Liver (tissue), 9 donors: ENCODE measurements around the gene THBS1. TPM values are rescaled to one million over a fixed set of nuclear protein-coding genes. Genes with fewer than 3 reads are reported as not detected.

Experiments used
- DNase-seq: peaks from one replicate; pipeline ENCODE4 v3.0.0-alpha.2; 2017; ENCODE audit warnings: low spot score
- H3K27ac ChIP-seq, 2 donors: one replicate each; pipeline ENCODE4 v1.7.0; 2013; ENCODE audit warnings: inconsistent platforms in 2 of 2, low read length in 2 of 2, control low read depth in 1 of 2, low read depth in 1 of 2, mild to moderate bottlenecking in 1 of 2
- H3K27me3 ChIP-seq, 4 donors: one replicate each; pipeline versions ENCODE4 v1.6.1 to v1.7.0; 2013; ENCODE audit warnings: low read length in 3 of 4, inconsistent platforms in 1 of 4, mild to moderate bottlenecking in 1 of 4, moderate library complexity in 1 of 4; ENCODE audit not compliant: control insufficient read depth in 4 of 4, insufficient read depth in 4 of 4
- H3K36me3 ChIP-seq, 4 donors: one replicate each; pipeline versions ENCODE4 v1.6.1 to v1.7.0; 2013; ENCODE audit warnings: low read length in 3 of 4, mild to moderate bottlenecking in 3 of 4, low read depth in 1 of 4, moderate library complexity in 1 of 4; ENCODE audit not compliant: control insufficient read depth in 4 of 4, insufficient read depth in 3 of 4
- H3K4me1 ChIP-seq, 4 donors: one replicate each; pipeline versions ENCODE4 v1.6.1 to v1.7.0; 2013; ENCODE audit warnings: low read length in 3 of 4, mild to moderate bottlenecking in 3 of 4, moderate library complexity in 1 of 4; ENCODE audit not compliant: control insufficient read depth in 4 of 4, insufficient read depth in 4 of 4
- H3K4me3 ChIP-seq, 3 donors: one replicate each; pipeline versions ENCODE4 v1.6.1 to v1.7.0; 2013; ENCODE audit warnings: low read length in 3 of 3, control low read depth in 1 of 3, low read depth in 1 of 3, mild to moderate bottlenecking in 1 of 3
- H3K9ac ChIP-seq, 2 donors: one replicate each; pipeline ENCODE4 v1.7.0; 2013; ENCODE audit warnings: low read length in 2 of 2, mild to moderate bottlenecking in 2 of 2, moderate library complexity in 2 of 2, control low read depth in 1 of 2, low read depth in 1 of 2
- H3K9me3 ChIP-seq, 4 donors: one replicate each; pipeline versions ENCODE4 v1.6.1 to v1.7.0; 2013; ENCODE audit warnings: low read length in 3 of 4; ENCODE audit not compliant: control insufficient read depth in 4 of 4
- ATF3 ChIP-seq: IDR thresholded peaks from 2 replicates; pipeline ENCODE4 v1.6.1; 2016; ENCODE audit warnings: antibody characterized with exemption
- CTCF ChIP-seq: fragments of 150-350 bp; IDR thresholded peaks from 2 replicates; pipeline ENCODE4 v1.5.1; 2017; ENCODE audit warnings: improper control_type of control experiment, low read depth, low read length; ENCODE audit not compliant: missing input control
- EGR1 ChIP-seq, 2 donors: IDR thresholded peaks; 2 replicates each; pipeline ENCODE4 v1.6.1; 2016 to 2018; ENCODE audit warnings: antibody characterized with exemption in 2 of 2, low read depth in 2 of 2
- FOXA1 ChIP-seq: IDR thresholded peaks from 2 replicates; pipeline ENCODE4 v1.6.1; 2016; ENCODE audit warnings: antibody characterized with exemption
- FOXA2 ChIP-seq: IDR thresholded peaks from 2 replicates; pipeline ENCODE4 v1.6.1; 2016; ENCODE audit warnings: antibody characterized with exemption
- HNF4G ChIP-seq: IDR thresholded peaks from 2 replicates; pipeline ENCODE4 v1.6.1; 2016; ENCODE audit warnings: antibody characterized with exemption
- JUND ChIP-seq, 2 donors: IDR thresholded peaks; 2 replicates each; pipeline ENCODE4 v1.6.1; 2016; ENCODE audit warnings: antibody characterized with exemption in 2 of 2
- MAX ChIP-seq: IDR thresholded peaks from 2 replicates; pipeline ENCODE4 v1.6.1; 2016; ENCODE audit warnings: antibody characterized with exemption
- NR2F2 ChIP-seq: IDR thresholded peaks from 2 replicates; pipeline ENCODE4 v1.6.1; 2016; ENCODE audit warnings: antibody characterized with exemption
- RAD21 ChIP-seq, 2 donors: IDR thresholded peaks; 2 replicates each; pipeline ENCODE4 v1.6.1; 2016; ENCODE audit warnings: antibody characterized with exemption in 2 of 2, mild to moderate bottlenecking in 2 of 2
- REST ChIP-seq: IDR thresholded peaks from 2 replicates; pipeline ENCODE4 v1.6.1; 2016; ENCODE audit warnings: antibody characterized with exemption, mild to moderate bottlenecking
- TAF1 ChIP-seq: conservative IDR thresholded peaks from 2 replicates; pipeline ENCODE4 v1.6.1; 2016; ENCODE audit warnings: antibody characterized with exemption, mild to moderate bottlenecking
- YY1 ChIP-seq: IDR thresholded peaks from 2 replicates; pipeline ENCODE4 v1.6.1; 2016; ENCODE audit warnings: antibody characterized with exemption, mild to moderate bottlenecking
- ZBTB33 ChIP-seq: IDR thresholded peaks from 2 replicates; pipeline ENCODE4 v1.6.1; 2016; ENCODE audit warnings: antibody characterized with exemption
- WGBS: extraction: QIAGEN DNeasy Blood & Tissue Kit; methylation state at CpG from one replicate; pipeline ENCODE4 v1.1.7; 2013; 5-methylcytosine and 5-hydroxymethylcytosine counted together
- polyA plus RNA-seq, 2 donors: library from polyadenylated mRNA; stranded (reverse) in 1 of 2; unstranded in 1 of 2; fragments of 200-250 nt in 1 of 2; fragments of >200 nt in 1 of 2; fragmentation: Nextera tagmentation in 1 of 2; extraction: Ambion mirVana in 1 of 2; gene quantifications; one replicate each; pipeline versions ENCODE4 v1.2.1 to v1.2.3, GENCODE V29; 2013 to 2015
- total RNA-seq, 2 donors: library from RNA; depleted of rRNA; stranded (reverse); fragments of >200 nt; gene quantifications; one replicate each; pipeline ENCODE4 v1.2.3, GENCODE V29; 2014
- donor health status: healthy.
- donor health status: healthy.
- donor health status: healthy.
- donor health status: healthy.
- donor health status: healthy.

Gene THBS1
- total and polyA plus RNA-seq, 4 donors: 8.9 to 73.6 (median 22.6) TPM

GRCh38 chr15:39584662-39585388, 3.9 kb downstream of the THBS1 start:
- no peak for TF ChIP-seq JUND (IDR thresholded peaks at IDR 0.05)
- TF ChIP-seq TAF1: no peak
- Histone ChIP-seq H3K4me1 (peaks cover 6 to 65% (median 40%) of the 10 kb centered on the region in 4 donors), H3K9ac (no peak overlapping the region), H3K4me3 (no peak overlapping the region), H3K27me3 (no peaks in the 10 kb centered on the region), H3K36me3 (peaks cover 0 to 50% (median 22%) of the 10 kb centered on the region in 4 donors), H3K27ac (no peak overlapping the region), H3K9me3 (no peaks in the 10 kb centered on the region)
- 74% methylated on average over 3 of the region's 3 CpGs for WGBS
- DNase-seq: no peak

GRCh38 chr15:39585389-39585841, 4.5 kb downstream of the THBS1 start:
- Histone ChIP-seq H3K36me3 (peaks cover 0 to 55% (median 22%) of the 10 kb centered on the region in 4 donors), H3K9ac (no peak overlapping the region), H3K9me3 (no peaks in the 10 kb centered on the region), H3K27me3 (no peaks in the 10 kb centered on the region), H3K4me3 (no peak overlapping the region), H3K27ac (no peak overlapping the region), H3K4me1 (peaks cover 6 to 60% (median 37%) of the 10 kb centered on the region in 4 donors)
- no peak for DNase-seq
- WGBS: 82% methylated on average over 4 of the region's 4 CpGs
- TF ChIP-seq EGR1 (IDR thresholded peaks at IDR 0.05; ENCODE audit: low read depth in 2 of 2) (no peak), JUND (IDR thresholded peaks at IDR 0.05) (no peak), FOXA2 (no peak), ATF3 (no peak), TAF1 (no peak), HNF4G (no peak), YY1 (no peak), RAD21 (IDR thresholded peaks at IDR 0.05) (no peak), REST (no peak), NR2F2 (no peak), CTCF (no peak), MAX (no peak), ZBTB33 (no peak), FOXA1 (no peak)
